ENCODE data around the gene TTLL12. TPM values are rescaled to one million over a fixed set of nuclear protein-coding genes. Genes with fewer than 3 reads are reported as not detected.

Gene TTLL12
- total RNA-seq, 2 experiments from 2014 or later: 42.9 to 44.6 TPM

DNA sequence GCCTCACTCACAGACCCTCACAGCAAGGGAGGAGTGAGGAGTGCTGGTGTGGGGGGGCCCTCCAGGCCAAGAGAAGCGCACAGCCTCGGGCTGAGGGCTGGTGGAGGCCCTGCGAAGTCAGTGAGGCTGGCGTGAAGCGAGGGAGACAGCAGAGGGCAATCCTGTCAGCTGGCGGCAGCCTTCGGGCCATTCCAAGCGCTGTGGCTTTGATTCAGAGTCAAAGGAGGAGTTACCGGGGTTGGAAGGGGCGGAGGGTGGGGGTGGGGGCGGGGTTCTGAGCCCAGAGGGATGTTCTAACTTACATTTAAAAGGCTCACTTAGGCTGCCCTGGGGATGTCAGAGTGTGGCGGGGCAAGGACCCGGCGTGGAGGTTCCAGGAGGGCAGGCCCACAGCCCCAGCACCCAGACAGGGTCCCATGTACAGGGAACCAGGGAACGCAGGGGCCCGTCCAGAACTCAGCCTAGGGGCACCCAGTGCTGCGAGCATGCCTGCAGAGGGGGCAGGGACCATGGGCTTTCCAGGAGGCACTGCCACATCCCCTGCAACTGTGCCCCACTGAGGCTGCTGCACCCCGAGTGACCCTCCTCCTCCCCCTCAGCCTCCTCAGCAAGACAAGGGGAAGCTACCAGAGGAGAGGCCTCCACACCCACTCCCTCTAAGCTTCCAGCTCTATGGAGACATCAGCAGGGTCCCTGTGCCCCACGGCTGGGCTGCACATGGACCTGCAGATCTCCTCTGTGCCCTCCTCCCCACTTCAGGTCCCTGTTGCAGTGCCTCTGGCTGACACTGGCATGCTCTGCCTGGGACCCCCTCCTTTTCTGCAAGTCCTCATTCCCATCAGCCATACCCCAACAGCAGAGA is 39.7 kb upstream of the TTLL12 start:
- Mint-ChIP-seq H3K4me1 (peaks cover 5% of the 10 kb centered on the region), H3K27ac (no peak overlapping the region), H3K27me3 (peaks cover 2% of the 10 kb centered on the region), H3K9me3 (no peaks in the 10 kb centered on the region), H3K4me3 (no peak overlapping the region), H3K36me3 (ENCODE audit: low read depth) (no peaks in the 10 kb centered on the region)
- no peak for DNase-seq
- POLR2A ChIA-PET: no interaction called here
- CTCF ChIA-PET: no interaction called here

DNA sequence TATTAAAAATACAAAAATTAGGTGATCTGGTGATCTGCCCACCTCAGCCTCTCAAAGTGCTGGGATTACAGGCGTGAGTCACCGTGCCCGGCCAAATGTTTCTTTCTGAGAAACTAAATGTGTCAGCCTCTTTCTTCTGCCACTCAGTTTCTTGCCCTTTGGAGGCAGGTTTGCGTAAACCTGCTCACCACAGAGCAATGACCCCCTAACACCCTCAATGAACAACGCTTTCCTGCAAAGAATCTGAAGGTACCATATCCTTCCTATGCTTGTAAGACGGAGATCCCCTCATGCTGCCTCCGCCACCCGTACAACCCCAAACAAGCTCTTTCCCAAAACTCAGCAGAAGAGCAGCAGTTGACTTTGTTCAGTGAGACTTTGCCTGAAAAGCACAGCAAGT is 38.7 kb upstream of the TTLL12 start:
- DNase-seq: no peak
- Mint-ChIP-seq H3K27me3 (peaks cover 2% of the 10 kb centered on the region), H3K36me3 (ENCODE audit: low read depth) (no peaks in the 10 kb centered on the region), H3K27ac (no peak overlapping the region), H3K4me1 (no peaks in the 10 kb centered on the region), H3K4me3 (no peak overlapping the region), H3K9me3 (no peaks in the 10 kb centered on the region)
- ChIA-PET CTCF (no interaction called here), POLR2A (no interaction called here)

DNA sequence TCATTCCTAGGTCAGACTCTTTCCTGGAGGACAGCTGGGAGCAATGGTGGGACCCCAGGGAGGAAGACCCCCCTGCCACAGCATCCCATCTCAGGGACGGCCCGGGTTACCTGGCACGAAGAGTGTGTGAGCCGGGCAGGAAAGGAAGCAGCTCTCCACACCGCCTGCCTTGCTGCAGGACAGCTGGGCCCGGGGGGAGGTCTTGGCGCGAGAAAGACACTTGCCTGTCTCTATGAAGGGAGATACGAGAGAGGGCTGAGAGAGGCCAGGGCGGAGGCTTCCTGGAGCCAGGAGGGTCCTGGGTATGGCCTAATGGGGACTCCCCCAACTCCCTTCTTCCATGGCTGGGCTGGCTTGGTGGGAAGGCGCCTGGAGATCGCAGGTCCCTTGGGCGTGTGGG is 36.1 kb upstream of the TTLL12 start:
- peaks cover 2% of the 10 kb centered on the region for H3K27me3 Mint-ChIP-seq
- no peak for DNase-seq
- no peaks in the 10 kb centered on the region for H3K36me3 Mint-ChIP-seq (ENCODE audit: low read depth)
- H3K4me1 Mint-ChIP-seq: no peaks in the 10 kb centered on the region
- ChIA-PET CTCF (interaction anchor here (1.0 to 1.6 kb wide), 5 partner anchors 9 to 156 kb away, joined by 3 read pairs; partner anchors contain the start of gene TTLL12), POLR2A (no interaction called here)
- no peak overlapping the region for H3K27ac Mint-ChIP-seq
- no peaks in the 10 kb centered on the region for H3K9me3 Mint-ChIP-seq
- H3K4me3 Mint-ChIP-seq: no peak overlapping the region

DNA sequence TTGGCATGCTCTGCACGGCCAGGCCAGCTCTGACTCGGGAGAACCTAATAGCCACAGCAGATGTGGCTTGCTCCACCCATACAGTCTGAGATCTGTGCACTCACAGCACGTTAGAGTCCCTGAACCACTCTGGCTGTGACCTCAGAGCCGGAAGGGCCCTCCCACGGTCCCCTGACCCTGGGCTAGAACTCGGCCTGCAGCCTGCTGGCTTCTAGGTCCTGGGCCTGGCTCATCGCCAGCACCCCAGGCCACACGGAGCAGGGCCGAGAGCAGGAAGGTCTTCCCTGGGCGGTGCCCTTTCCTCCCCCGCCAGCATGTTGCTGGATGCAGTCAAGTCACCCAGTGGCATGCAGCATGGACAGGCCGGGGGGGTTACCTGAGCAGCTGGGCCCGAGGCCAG is 35.3 kb upstream of the TTLL12 start:
- CTCF ChIA-PET: interaction anchor here (1.0 to 1.5 kb wide), 4 partner anchors 9 to 157 kb away, joined by 3 read pairs; partner anchors contain the start of gene TTLL12
- POLR2A ChIA-PET: no interaction called here
- no peak overlapping the region for H3K4me3 Mint-ChIP-seq
- no peaks in the 10 kb centered on the region for H3K4me1 Mint-ChIP-seq
- no peak overlapping the region for H3K27ac Mint-ChIP-seq
- DNase-seq: no peak
- peaks cover 2% of the 10 kb centered on the region for H3K27me3 Mint-ChIP-seq
- H3K9me3 Mint-ChIP-seq: no peaks in the 10 kb centered on the region
- H3K36me3 Mint-ChIP-seq (ENCODE audit: low read depth): no peaks in the 10 kb centered on the region

DNA sequence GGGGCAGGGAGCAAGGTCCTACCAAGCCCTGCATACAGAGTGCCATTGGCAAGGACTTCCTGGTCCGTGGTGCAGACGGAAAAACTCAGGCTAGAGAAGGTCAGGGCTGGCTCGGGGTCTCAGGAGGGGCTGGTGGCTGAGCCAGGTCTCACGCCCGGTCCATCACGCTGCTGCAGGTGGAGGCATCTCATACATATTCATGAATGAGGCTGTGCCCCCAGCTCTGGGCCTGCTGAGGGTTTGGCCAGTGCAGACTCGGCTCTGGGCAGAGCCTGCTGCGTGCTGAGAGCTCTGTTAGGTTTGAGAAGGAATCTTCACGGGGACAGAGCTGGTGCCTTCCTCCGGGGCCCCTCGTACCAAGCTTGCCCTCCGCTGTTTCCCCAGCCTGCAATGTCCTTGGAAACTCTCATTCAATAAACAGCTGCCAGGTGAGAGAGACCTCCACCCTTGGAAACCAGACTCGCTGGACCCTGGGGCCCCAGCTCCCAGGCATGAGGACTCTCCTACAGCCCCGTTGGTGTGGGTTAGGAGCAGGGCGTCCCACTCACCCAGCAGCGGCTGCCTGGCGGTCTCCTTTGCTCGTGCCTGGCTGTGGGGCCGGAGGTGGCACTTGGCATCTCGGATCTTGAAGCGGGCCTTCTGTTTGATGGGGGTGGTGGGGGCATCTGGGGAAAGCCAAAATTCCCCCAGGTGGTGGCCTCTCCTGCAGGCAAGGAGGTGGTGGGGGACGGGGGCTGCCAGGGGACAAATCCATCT is 33.9 kb upstream of the TTLL12 start:
- CTCF ChIA-PET: interaction anchor here (0.6 to 1.1 kb wide), 3 partner anchors 12 to 125 kb away, joined by 3 read pairs; no protein-coding TSS in a partner anchor
- no peak overlapping the region for H3K27ac Mint-ChIP-seq
- H3K9me3 Mint-ChIP-seq: no peaks in the 10 kb centered on the region
- H3K27me3 Mint-ChIP-seq: peaks cover 2% of the 10 kb centered on the region
- H3K4me3 Mint-ChIP-seq: no peak overlapping the region
- H3K4me1 Mint-ChIP-seq: no peaks in the 10 kb centered on the region
- no peaks in the 10 kb centered on the region for H3K36me3 Mint-ChIP-seq (ENCODE audit: low read depth)
- POLR2A ChIA-PET: interaction anchor here (0.6 kb wide), 1 partner anchor 804 kb away, joined by 4 read pairs; no protein-coding TSS in a partner anchor
- DNase-seq: no peak

DNA sequence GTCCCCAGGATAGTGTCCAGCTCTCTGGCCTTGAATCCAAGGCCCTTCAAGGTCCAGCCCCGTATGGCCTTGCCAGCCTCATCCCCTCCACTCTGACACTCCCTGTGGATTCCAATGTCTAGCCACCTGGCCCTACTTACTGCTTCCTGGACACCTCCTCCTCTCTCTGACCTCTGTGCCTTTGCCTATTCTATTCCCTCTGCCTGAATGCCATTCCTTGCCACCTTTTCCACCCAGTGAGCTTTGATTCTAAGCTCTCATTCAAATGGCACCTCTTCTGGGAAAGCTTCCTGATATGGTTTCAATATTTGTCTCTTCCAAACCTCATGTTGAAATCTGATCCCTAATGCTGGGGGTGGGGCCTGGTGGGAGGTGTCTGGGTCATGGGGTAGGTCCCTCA is 31.9 kb upstream of the TTLL12 start:
- no peaks in the 10 kb centered on the region for H3K36me3 Mint-ChIP-seq (ENCODE audit: low read depth)

DNA sequence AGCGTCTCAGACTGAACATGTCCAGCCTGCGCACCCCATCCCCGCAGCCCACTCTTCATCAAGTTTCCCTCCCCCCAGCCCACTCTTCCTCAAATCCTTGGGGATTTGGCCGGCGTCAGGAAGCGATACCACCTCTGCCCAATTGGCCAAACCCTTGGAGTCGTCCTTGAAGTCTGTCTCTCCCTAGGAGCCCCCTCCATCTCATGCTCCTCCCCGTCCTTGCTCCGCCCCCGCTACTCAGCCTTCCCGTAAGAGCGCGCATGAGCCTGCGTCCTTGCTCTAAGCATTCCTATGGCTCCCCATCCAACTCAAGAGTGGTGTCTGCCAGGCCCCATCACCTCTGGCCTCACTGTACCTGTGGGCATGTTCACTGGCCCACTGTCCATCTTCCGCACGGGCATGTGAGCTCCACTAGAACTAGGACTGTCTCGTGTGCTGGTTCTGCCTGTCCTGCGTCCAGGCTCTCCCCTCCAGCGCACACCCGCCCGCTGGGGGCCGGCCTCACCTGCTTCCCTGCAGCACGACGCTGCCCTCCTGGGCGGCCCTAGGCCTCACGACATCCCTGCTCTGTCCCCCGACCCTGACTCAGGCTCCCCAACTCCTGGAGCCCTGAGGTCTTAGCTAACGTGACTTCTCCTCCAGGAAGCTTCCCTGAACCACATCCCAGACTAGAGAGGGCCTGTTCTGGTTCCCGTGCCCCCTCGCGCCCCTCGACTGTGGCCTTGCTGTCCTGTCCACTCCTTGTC is 30.5 kb upstream of the TTLL12 start:
- Mint-ChIP-seq H3K36me3 (ENCODE audit: low read depth) (no peaks in the 10 kb centered on the region), H3K27me3 (no peaks in the 10 kb centered on the region), H3K4me1 (no peaks in the 10 kb centered on the region), H3K4me3 (no peak overlapping the region), H3K27ac (no peak overlapping the region), H3K9me3 (no peaks in the 10 kb centered on the region)
- ChIA-PET CTCF (interaction anchor here (1.1 kb wide), 1 partner anchor 129 kb away, joined by 5 read pairs; no protein-coding TSS in a partner anchor), POLR2A (no interaction called here)
- no peak for DNase-seq

More for the DNA sequence above, 31.9 kb upstream of the TTLL12 start:
- ChIA-PET CTCF (interaction anchor here (0.8 to 1.3 kb wide), 2 partner anchors 12 to 31 kb away, joined by 3 read pairs; no protein-coding TSS in a partner anchor), POLR2A (no interaction called here)
- Mint-ChIP-seq H3K9me3 (no peaks in the 10 kb centered on the region), H3K27me3 (no peaks in the 10 kb centered on the region), H3K4me1 (no peaks in the 10 kb centered on the region), H3K4me3 (no peak overlapping the region), H3K27ac (no peak overlapping the region)
- DNase-seq: no peak

DNA sequence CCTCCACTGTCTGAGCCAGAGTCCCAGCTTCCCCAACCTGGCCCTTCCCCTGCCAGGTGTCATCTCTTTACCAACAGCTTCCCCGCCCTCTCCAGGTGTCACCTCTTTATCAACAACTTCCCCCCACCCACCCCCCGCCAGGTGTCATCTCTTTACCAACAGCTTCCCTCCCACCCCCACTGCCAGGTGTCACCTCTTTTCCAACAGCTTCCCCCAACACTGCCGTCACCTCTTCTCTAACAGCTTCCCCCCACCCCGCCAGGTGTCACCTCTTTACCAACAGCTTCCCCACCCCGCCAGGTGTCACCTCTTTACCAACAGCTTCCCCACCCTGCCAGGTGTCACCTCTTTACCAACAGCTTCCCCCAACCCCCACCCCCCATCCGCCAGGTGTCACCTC is 29.8 kb upstream of the TTLL12 start:
- Mint-ChIP-seq H3K4me3 (no peak overlapping the region), H3K27ac (no peak overlapping the region), H3K36me3 (ENCODE audit: low read depth) (no peaks in the 10 kb centered on the region), H3K27me3 (no peaks in the 10 kb centered on the region), H3K9me3 (no peaks in the 10 kb centered on the region), H3K4me1 (no peaks in the 10 kb centered on the region)
- no peak for DNase-seq
- POLR2A ChIA-PET: no interaction called here
- CTCF ChIA-PET: interaction anchor here (1.1 kb wide), 1 partner anchor 129 kb away, joined by 5 read pairs; no protein-coding TSS in a partner anchor

DNA sequence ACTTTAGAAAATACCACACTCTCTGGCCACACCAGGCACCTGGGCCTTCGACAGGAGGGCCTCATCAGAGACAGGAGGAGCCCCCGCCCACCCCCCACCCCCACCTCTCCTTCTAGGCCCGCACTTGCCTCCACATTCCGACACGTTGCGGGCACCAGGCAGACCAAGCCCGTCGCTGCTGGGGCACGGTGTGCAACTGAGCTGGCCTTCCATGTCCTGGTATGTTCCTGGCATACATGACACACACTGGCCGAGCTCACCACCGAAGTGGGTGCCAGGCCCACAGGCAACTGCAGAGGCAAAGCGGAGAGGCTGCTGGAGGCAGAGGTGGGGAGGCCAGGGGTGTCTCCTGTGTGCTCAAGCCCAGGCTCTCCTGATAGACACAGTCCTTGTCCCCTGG is 27.0 kb upstream of the TTLL12 start:
- CTCF ChIA-PET: interaction anchor here (1.6 kb wide), 1 partner anchor 9 kb away, joined by 3 read pairs; no protein-coding TSS in a partner anchor

DNA sequence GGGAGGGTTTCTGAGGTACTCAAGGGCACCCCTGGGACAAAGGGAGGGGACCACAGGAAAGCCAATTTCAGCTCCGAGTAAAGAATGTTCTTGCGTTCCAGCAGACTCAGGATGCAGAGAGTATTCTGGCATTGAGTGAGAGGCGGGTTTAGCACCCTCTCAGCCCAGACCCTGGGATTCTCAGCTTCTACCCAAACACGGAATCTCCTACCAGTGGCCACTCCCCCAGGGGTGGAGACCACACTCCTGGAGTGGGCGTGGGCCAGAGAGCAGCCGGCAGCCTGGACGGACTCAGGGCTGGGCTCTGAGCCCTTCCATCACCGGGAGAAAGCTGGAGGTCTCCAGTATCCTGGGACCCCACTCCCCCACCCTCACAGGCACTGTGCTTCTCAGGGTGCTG is 26.1 kb upstream of the TTLL12 start:
- H3K4me1 Mint-ChIP-seq: no peaks in the 10 kb centered on the region
- H3K27ac Mint-ChIP-seq: no peak overlapping the region
- ChIA-PET POLR2A (no interaction called here), CTCF (interaction anchor here (1.6 kb wide), 1 partner anchor 10 kb away, joined by 3 read pairs; no protein-coding TSS in a partner anchor)
- no peaks in the 10 kb centered on the region for H3K9me3 Mint-ChIP-seq
- no peaks in the 10 kb centered on the region for H3K27me3 Mint-ChIP-seq
- DNase-seq: no peak
- H3K4me3 Mint-ChIP-seq: no peak overlapping the region
- no peaks in the 10 kb centered on the region for H3K36me3 Mint-ChIP-seq (ENCODE audit: low read depth)

More for the DNA sequence above, 27.0 kb upstream of the TTLL12 start:
- no peaks in the 10 kb centered on the region for H3K27me3 Mint-ChIP-seq
- no peaks in the 10 kb centered on the region for H3K36me3 Mint-ChIP-seq (ENCODE audit: low read depth)
- no peaks in the 10 kb centered on the region for H3K9me3 Mint-ChIP-seq
- no peak for DNase-seq
- no peak overlapping the region for H3K27ac Mint-ChIP-seq
- H3K4me3 Mint-ChIP-seq: no peak overlapping the region
- POLR2A ChIA-PET: no interaction called here
- no peaks in the 10 kb centered on the region for H3K4me1 Mint-ChIP-seq

DNA sequence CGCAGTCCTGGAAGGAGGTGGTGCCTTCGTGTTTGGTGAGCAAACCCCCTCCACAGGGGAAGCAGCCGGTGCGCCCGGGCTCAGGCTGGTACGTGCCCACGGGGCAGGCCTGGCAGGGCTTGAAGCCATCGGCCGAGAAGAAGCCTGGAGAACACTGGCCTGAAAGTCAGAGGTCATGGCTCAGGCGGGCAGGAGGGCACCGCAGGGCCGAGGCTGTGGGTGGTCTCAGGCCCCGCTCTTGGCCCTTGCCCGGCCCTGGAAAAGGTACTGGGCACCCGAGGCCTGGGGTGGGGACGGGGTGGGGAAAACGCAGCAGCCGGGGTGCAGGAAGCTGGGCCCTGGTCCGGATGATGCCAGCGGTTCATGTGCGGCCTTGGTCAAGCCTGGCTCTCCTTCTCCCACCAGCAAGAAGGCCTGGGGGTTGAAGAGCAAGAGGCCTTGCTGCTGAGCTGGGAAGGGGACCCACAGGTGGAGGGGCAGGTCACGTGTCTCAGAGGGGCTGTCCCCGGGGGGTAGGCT is 25.6 kb upstream of the TTLL12 start:
- Mint-ChIP-seq H3K36me3 (ENCODE audit: low read depth) (no peaks in the 10 kb centered on the region), H3K4me3 (no peak overlapping the region), H3K9me3 (no peaks in the 10 kb centered on the region), H3K27ac (no peak overlapping the region), H3K4me1 (no peaks in the 10 kb centered on the region), H3K27me3 (no peaks in the 10 kb centered on the region)
- DNase-seq: no peak
- ChIA-PET POLR2A (no interaction called here), CTCF (interaction anchor here (0.7 to 1.6 kb wide), 2 partner anchors 10 to 25 kb away, joined by 3 read pairs; partner anchors contain the start of gene TTLL12)

DNA sequence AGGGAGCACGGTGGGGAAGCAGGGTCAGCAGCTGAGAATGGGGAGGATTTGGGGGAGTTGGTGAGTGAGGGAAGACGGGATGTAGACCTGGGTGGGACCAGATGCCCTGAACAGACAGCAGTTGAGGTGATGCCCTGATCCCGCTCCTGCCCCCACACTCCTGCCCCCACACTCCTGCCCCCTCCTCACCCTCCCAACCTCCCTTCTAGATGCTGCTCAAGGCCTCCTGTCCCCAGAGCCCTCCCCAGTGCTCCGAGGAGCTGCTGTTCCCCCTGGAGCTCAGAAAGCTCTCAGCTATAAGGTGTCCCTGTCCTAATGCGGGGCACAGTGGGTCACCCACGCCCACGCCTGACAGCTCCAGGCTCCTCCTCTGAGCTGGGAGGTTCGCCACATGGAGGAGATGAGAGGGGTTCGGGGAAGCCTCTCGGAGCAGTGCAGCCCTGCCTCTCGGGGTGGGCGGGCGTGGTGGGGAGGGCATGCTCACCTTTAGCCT is 25.1 kb upstream of the TTLL12 start:
- H3K27me3 Mint-ChIP-seq: no peaks in the 10 kb centered on the region
- H3K4me1 Mint-ChIP-seq: no peaks in the 10 kb centered on the region
- H3K36me3 Mint-ChIP-seq (ENCODE audit: low read depth): no peaks in the 10 kb centered on the region
- CTCF ChIA-PET: interaction anchor here (0.7 kb wide), 1 partner anchor 25 kb away, joined by 3 read pairs; the partner anchor contains the start of gene TTLL12
- H3K27ac Mint-ChIP-seq: no peak overlapping the region
- H3K9me3 Mint-ChIP-seq: no peaks in the 10 kb centered on the region
- no peak for DNase-seq
- no peak overlapping the region for H3K4me3 Mint-ChIP-seq
- POLR2A ChIA-PET: no interaction called here

All from activated CD4-positive, alpha-beta T cell treated with anti-CD3 and anti-CD28 coated beads, Interleukin-2, amount 10 ng/mL, durations not matched to agents 7 days and 5 days (primary cell).